Activated CD4-positive, alpha-beta T cell treated with anti-CD3 and anti-CD28 coated beads, Interleukin-2, amount 10 ng/mL, durations not matched to agents 24 days and 14 days (primary cell): Measurements from ENCODE around the gene CACTIN. TPM values are rescaled to one million over a fixed set of nuclear protein-coding genes. Genes with fewer than 3 reads are reported as not detected.
A peak's percentile ranks its signal among the peaks of the same experiment; 100 is the strongest.

Experiments used
- DNase-seq: peaks from one replicate; pipeline ENCODE4 v3.0.0; 2022
- H3K27ac Mint-ChIP-seq: one replicate; pipeline ENCODE4 v1.8.0; 2022; ENCODE audit warnings: mild to moderate bottlenecking, mixed read lengths
- H3K27me3 Mint-ChIP-seq: one replicate; pipeline ENCODE4 v1.8.0; 2022; ENCODE audit warnings: mixed read lengths
- H3K36me3 Mint-ChIP-seq: one replicate; pipeline ENCODE4 v1.8.0; 2022; ENCODE audit warnings: low read depth, mild to moderate bottlenecking, mixed read lengths
- H3K4me1 Mint-ChIP-seq: one replicate; pipeline ENCODE4 v1.8.0; 2021; ENCODE audit warnings: mixed read lengths
- H3K4me3 Mint-ChIP-seq: one replicate; pipeline ENCODE4 v1.8.0; 2022; ENCODE audit warnings: mild to moderate bottlenecking, moderate library complexity, mixed read lengths
- H3K9me3 Mint-ChIP-seq: one replicate; pipeline ENCODE4 v1.8.0; 2021; ENCODE audit warnings: mixed read lengths
- intact Hi-C: fragments of 100-400 bp; cut with micrococcal nuclease; formaldehyde crosslinking; loops from one replicate; pipeline ENCODE4 v1.15.1; 2023
- total RNA-seq: library from RNA; stranded (reverse); gene quantifications from 2 replicates; pipeline ENCODE4 v1.2.3, GENCODE V29; 2022

CACTIN gene
- total RNA-seq, 1 donor from 2014 or later = 39.6 TPM

DNA sequence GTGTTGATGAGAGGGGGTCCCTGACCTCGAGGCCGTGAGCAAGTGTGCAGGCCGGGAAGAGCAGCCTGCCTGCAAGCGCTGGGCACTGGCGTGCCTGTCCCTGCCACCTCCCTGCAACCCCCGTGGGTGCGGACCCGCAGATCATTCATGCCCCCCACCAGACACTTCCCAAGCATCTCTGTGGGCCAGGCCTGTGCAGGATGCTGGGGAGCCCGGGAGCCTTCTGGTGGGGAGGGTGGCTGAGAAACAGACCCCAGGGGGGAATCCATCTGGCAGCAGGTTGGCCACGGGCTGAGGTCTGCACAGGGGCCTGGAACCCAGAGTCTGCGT, 18.4 kb upstream of the CACTIN start:
- Mint-ChIP-seq H3K36me3 (peaks cover 3% of the 10 kb centered on the region), H3K4me1 (no peaks in the 10 kb centered on the region), H3K27ac (no peak overlapping the region), H3K4me3 (no peak overlapping the region), H3K9me3 (no peaks in the 10 kb centered on the region), H3K27me3 (no peaks in the 10 kb centered on the region)
- intact Hi-C loops = no loop called here
- no peak for DNase-seq

GRCh38 chr19:3644351-3645066, 17.9 kb upstream of the CACTIN start:
- peaks cover 3% of the 10 kb centered on the region for H3K36me3 Mint-ChIP-seq
- H3K27ac Mint-ChIP-seq = no peak overlapping the region
- no peaks in the 10 kb centered on the region for H3K4me1 Mint-ChIP-seq
- no peak for DNase-seq
- H3K27me3 Mint-ChIP-seq = no peaks in the 10 kb centered on the region
- no peak overlapping the region for H3K4me3 Mint-ChIP-seq
- intact Hi-C loops = no loop called here
- H3K9me3 Mint-ChIP-seq = no peaks in the 10 kb centered on the region

DNA sequence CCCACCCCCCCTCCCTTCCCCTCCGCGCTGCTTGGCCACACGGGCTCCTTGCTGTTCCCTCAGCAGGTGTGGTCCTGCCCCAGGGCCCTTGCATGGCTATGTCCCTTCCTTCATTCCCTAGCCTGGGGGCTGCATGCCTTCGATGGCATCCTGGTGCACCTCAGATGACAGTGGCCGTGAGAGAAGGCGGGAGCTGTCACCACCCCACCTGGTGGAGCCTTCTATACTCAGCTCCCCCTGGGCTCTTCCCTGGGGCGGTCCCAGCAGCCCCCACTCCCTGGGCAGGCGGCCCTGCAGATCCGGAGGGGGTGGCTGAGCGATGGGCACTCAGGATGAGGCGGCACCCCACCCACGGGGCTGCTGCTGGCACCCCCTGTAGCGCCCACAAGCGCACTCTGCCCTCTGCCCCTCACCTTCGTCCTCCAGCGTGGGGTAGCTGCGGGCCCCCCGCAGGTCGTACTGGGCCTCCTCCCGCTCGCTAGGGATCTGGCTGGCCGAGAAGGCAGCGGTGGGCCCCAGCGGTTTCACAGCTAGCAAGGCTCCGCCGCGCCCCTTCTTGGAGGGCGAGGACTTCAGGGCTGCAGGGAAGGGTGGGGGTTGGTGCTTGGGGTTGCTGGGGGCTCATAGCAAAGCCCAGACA, 17.2 kb upstream of the CACTIN start:
- no peak for DNase-seq
- no peak overlapping the region for H3K4me3 Mint-ChIP-seq
- no peaks in the 10 kb centered on the region for H3K4me1 Mint-ChIP-seq

DNA sequence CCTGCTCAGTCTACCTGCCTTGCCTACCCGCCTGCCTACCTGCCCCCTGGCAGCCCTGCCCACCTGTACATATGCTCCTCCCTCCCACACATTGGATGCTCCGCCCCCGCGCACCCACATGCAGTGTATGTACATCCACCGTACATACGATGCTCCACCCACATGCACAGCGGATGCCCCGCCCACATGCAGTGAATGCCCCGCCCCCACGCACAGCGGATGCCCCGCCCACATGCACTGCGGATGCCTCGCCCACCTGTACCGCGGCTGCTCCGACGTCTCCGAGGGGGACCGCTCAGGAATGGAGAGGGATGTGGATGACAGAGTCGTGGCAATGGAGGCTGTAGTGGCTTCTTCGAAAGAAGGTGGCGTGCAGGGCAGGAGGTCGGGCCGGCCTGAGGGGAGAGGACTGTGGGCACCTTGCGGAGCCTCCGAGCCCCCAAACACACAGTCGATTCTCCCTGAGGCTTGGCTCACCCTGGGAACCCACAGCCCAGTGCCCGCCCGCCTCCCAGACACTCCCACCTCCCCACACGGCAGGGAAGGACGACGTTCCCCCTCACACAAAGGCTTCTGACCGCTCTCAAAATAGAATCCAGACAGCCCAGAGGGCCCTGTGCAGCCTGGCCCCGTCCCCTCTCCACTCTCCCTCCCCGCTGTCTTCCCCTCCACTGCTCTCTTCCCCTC, 16.5 kb upstream of the CACTIN start:
- peaks cover 3% of the 10 kb centered on the region for H3K4me1 Mint-ChIP-seq
- H3K27me3 Mint-ChIP-seq = no peaks in the 10 kb centered on the region
- DNase-seq = peak; percentile 72
- intact Hi-C loops = no loop called here
- H3K36me3 Mint-ChIP-seq = peaks cover 6% of the 10 kb centered on the region
- H3K4me3 Mint-ChIP-seq = no peak overlapping the region
- H3K9me3 Mint-ChIP-seq = no peaks in the 10 kb centered on the region
- no peak overlapping the region for H3K27ac Mint-ChIP-seq

More for the DNA sequence above, 17.2 kb upstream of the CACTIN start:
- peaks cover 3% of the 10 kb centered on the region for H3K36me3 Mint-ChIP-seq
- no peak overlapping the region for H3K27ac Mint-ChIP-seq
- intact Hi-C loops = no loop called here
- no peaks in the 10 kb centered on the region for H3K9me3 Mint-ChIP-seq
- no peaks in the 10 kb centered on the region for H3K27me3 Mint-ChIP-seq

DNA sequence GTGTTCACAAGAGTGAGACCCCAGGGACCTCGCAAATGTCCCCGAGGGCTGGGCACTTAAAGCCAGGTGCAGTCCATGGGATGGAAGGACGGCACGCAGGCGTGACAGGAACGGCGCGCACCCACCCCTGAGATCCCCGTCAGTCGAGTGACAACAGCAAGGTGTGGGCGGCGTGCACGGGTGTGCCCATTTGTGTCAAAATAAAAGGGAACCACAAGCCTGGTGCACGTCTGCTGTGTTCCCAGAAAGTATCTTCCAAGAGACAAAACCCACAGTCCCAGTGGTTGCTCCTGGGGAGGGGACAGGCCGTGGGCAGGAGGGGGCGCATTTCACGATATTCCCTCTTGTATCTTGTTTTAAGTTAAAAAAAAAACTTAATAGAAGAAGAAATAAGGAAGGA, 15.7 kb upstream of the CACTIN start:
- Mint-ChIP-seq H3K9me3 (no peaks in the 10 kb centered on the region), H3K4me1 (peaks cover 3% of the 10 kb centered on the region), H3K4me3 (no peak overlapping the region), H3K36me3 (peaks cover 6% of the 10 kb centered on the region), H3K27ac (no peak overlapping the region), H3K27me3 (no peaks in the 10 kb centered on the region)
- intact Hi-C loops = no loop called here
- DNase-seq = no peak

DNA sequence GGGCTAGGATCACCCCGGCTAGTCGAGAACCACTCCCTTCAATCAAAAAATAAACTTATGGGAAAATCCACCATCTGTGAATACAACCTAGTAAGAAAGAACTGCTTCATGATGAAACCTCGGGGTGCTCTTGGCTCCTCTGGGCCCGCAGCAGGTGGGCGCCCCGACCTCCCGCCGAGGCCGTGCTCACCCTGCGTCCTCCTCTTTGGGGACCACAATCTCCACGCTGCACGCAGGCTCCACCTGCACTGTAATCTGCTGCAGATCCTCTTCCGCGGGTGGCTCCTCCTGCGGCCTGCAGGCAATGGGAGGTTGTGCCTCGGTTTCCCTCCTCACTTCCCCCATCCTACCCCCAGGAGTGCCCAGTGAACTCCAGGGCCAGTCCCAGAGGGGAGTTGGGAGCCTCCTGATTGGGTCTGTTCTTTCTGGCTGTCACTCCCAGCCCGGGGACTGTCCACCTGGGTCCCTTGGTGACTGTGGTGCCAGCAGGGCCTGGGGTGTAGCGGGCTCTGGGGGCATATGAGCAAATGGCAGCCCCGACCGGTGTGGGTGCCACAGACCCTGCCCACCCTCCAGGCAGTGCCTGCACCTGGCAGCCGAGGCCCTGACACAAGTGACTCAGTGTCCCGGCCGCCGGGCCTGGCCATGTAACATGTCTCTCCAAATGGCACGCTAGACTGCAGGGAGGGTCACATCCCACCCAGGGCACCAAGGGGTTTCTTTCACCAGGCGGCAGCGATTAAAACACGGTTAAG, 15.1 kb upstream of the CACTIN start:
- H3K27ac Mint-ChIP-seq = no peak overlapping the region
- H3K36me3 Mint-ChIP-seq = peaks cover 6% of the 10 kb centered on the region
- H3K4me1 Mint-ChIP-seq = peaks cover 3% of the 10 kb centered on the region
- no peak overlapping the region for H3K4me3 Mint-ChIP-seq
- H3K27me3 Mint-ChIP-seq = no peaks in the 10 kb centered on the region
- H3K9me3 Mint-ChIP-seq = no peaks in the 10 kb centered on the region
- intact Hi-C loops = no loop called here
- no peak for DNase-seq

DNA sequence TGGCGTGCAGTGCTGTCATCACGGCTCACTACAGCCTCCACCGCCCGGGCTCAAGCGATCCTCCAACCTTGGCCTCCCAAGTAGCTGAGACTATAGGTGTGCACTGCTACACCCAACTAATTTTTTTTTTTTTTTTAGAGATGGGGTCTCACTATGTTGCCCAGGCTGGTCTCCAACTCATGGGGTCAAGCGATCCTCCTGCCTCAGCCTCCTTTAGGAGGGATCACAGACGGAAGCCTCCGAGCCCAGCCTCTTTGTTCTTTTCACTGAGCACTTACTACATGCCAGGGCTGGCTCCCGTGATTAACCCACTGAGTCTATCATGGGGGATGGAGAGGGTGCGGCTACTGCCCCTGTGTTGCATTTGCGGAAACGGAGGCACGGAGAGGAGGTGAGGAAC, 12.9 kb upstream of the CACTIN start:
- no peak for DNase-seq
- H3K9me3 Mint-ChIP-seq = no peaks in the 10 kb centered on the region
- H3K4me1 Mint-ChIP-seq = peaks cover 3% of the 10 kb centered on the region
- intact Hi-C loops = no loop called here
- peaks cover 6% of the 10 kb centered on the region for H3K36me3 Mint-ChIP-seq
- no peak overlapping the region for H3K4me3 Mint-ChIP-seq
- no peak overlapping the region for H3K27ac Mint-ChIP-seq
- H3K27me3 Mint-ChIP-seq = no peaks in the 10 kb centered on the region

DNA sequence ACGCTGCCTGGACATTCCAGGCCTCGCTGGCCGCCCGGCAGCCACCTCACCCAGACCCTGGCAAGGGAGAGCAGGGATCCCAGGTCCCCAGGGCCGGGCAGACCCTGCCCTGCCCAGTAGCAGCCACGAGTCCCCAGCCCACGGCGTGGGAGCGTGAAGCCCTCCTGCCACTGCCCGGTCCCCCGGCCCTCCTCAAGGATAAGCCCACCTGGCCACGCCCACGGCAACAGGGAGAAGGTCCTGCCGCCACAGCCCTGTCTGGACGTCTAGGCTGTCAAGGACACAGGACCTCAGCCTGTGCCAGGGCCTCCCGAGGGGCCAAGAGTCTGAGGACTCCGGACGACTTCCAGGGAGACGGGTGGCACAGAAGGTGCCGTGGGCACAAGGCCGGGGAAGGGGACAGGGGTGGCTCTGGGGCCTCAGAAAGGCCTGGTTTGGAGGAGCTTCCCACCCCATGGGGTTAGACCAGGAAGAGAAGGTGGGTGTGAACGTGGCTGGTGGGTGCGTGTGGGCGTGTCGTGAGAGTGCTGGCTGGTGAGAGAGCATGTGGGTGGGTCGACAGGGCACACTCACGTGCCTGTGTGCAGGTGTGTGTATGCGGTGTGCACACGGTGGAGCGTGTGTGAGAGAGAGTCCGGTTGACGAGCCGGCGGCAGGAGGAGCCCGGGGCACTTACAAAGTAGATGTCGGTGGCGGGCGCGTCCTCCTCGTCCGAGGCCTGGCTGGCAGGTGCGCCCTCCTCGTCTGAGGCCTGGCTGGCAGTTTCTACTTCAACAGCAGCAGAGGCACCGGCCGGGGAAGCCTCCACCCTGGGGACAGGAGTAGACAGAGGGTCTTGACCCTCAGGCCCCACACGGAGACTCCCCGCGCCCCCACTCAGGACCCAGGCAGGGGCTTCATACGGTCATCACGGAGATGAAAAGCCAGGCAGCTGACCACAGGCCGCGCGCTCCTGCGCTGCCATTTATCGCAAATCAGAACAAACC, 11.9 kb upstream of the CACTIN start:
- Mint-ChIP-seq H3K4me3 (no peak overlapping the region), H3K36me3 (peaks cover 6% of the 10 kb centered on the region), H3K9me3 (no peaks in the 10 kb centered on the region), H3K27me3 (no peaks in the 10 kb centered on the region), H3K4me1 (peaks cover 3% of the 10 kb centered on the region), H3K27ac (no peak overlapping the region)
- no peak for DNase-seq
- intact Hi-C loops = no loop called here

- Mint-ChIP-seq H3K27me3 (no peaks in the 10 kb centered on the region), H3K9me3 (no peaks in the 10 kb centered on the region), H3K4me1 (peaks cover 3% of the 10 kb centered on the region), H3K27ac (no peak overlapping the region), H3K36me3 (peaks cover 4% of the 10 kb centered on the region), H3K4me3 (no peak overlapping the region)
- no peak for DNase-seq
- intact Hi-C loops = no loop called here
Observed at GRCh38 chr19:3637621-3638020, 11.0 kb upstream of the CACTIN start.

DNA sequence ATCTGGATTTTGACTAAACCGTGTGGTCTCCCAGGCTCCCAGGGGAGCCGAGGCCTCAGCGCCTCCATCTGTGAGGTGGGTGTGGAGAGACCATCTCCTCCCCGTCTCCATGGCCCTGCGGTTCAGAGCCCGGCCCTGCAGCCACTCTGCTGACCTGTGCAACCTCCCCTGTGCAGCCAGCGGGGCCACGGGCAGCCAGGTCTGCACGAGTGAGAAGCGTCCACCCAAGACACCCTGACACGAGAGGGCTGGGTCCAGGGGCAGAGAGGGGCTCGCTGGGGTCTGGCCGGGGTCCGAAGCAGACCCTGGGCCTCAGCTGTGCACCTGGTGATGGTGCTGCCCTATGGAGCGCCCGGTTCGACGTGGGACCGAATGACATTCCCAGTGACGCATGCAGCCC, 10.4 kb upstream of the CACTIN start:
- peaks cover 3% of the 10 kb centered on the region for H3K4me1 Mint-ChIP-seq
- no peaks in the 10 kb centered on the region for H3K27me3 Mint-ChIP-seq
- H3K27ac Mint-ChIP-seq = no peak overlapping the region
- H3K36me3 Mint-ChIP-seq = peaks cover 4% of the 10 kb centered on the region
- no peak for DNase-seq
- no peaks in the 10 kb centered on the region for H3K9me3 Mint-ChIP-seq
- H3K4me3 Mint-ChIP-seq = no peak overlapping the region
- intact Hi-C loops = no loop called here

DNA sequence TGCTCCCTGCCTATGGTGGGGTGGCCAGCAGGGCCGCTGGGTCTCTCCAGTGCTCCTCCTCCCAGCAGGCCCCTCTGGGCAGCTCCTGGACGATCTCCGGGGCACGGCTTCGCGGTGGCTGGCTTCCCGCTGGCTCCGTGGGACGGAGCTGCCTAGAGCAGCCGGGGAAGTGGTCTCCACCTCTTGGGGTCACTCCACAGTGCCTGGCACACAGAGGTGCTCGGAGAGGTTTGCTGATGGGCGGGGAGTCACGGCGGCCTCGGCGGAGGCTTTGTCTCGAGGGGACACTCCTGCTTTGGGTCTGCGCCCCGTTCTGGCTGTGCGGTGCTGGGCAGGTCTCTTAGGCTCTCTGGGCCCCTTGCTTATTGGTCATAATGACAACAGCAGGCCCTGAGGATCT, 9.9 kb upstream of the CACTIN start:
- Mint-ChIP-seq H3K4me3 (no peak overlapping the region), H3K4me1 (peaks cover 3% of the 10 kb centered on the region)

GRCh38 chr19:3634496-3635045, 8.0 kb upstream of the CACTIN start:
- H3K27me3 Mint-ChIP-seq = no peaks in the 10 kb centered on the region
- no peak overlapping the region for H3K27ac Mint-ChIP-seq
- no peak overlapping the region for H3K4me3 Mint-ChIP-seq
- no peaks in the 10 kb centered on the region for H3K9me3 Mint-ChIP-seq
- peaks cover 4% of the 10 kb centered on the region for H3K36me3 Mint-ChIP-seq
- no peak for DNase-seq
- intact Hi-C loops = no loop called here
- peaks cover 3% of the 10 kb centered on the region for H3K4me1 Mint-ChIP-seq

More for the DNA sequence above, 9.9 kb upstream of the CACTIN start:
- no peak for DNase-seq
- H3K27ac Mint-ChIP-seq = no peak overlapping the region
- intact Hi-C loops = no loop called here
- H3K36me3 Mint-ChIP-seq = peaks cover 4% of the 10 kb centered on the region
- H3K27me3 Mint-ChIP-seq = no peaks in the 10 kb centered on the region
- H3K9me3 Mint-ChIP-seq = no peaks in the 10 kb centered on the region

DNA sequence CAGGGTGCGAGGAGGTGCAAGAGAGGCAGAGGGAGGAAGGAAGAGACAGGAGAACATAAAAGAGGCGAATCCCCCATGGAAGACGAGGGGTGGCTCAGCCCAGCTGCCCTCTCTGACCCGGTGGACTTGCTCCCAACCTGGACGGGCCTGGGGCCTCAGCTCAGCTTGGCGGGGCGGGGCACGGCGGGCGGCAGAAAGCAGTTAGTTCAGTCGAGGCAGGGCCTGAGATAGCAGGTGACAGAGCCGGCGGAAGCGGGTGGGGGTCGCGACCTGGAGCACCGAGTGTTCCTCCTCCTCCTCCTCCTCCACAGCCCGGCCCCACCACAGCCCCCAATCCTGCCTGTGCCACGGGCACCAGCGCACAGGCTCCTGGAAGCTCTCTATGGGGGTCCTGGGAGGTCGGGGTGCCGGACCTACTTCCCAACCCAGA, 7.0 kb upstream of the CACTIN start:
- no peak overlapping the region for H3K4me3 Mint-ChIP-seq
- intact Hi-C loops = no loop called here
- no peak overlapping the region for H3K27ac Mint-ChIP-seq
- DNase-seq = no peak
- no peaks in the 10 kb centered on the region for H3K9me3 Mint-ChIP-seq
- H3K27me3 Mint-ChIP-seq = no peaks in the 10 kb centered on the region
- H3K36me3 Mint-ChIP-seq = peaks cover 4% of the 10 kb centered on the region
- H3K4me1 Mint-ChIP-seq = peaks cover 2% of the 10 kb centered on the region
